ENCODE measurements around the gene COL4A6. TPM values are rescaled to one million over a fixed set of nuclear protein-coding genes. Genes with fewer than 3 reads are reported as not detected.

Gene COL4A6
- total RNA-seq, 1 donor from 2014 or later, result 1.8 TPM

GRCh38 chrX:108420481-108420880 lies 17.7 kb downstream of the COL4A6 start:
- H3K4me3 ChIP-seq (ENCODE audit: low read depth, low read length), result no peak overlapping the region
- no peak for DNase-seq (ENCODE audit: low read depth)
- peaks cover 2% of the 10 kb centered on the region for H3K27me3 ChIP-seq (ENCODE audit: control insufficient read depth, insufficient read depth, low read length)
- no peak for TF ChIP-seq CTCF (IDR thresholded peaks at IDR 0.05; ENCODE audit: insufficient read depth, low read length, poor library complexity, severe bottlenecking)
- H3K36me3 ChIP-seq (ENCODE audit: control insufficient read depth, insufficient read depth, low read length), result no peaks in the 10 kb centered on the region

GRCh38 chrX:108419401-108419800 lies 18.8 kb downstream of the COL4A6 start:
- no peaks in the 10 kb centered on the region for H3K36me3 ChIP-seq (ENCODE audit: control insufficient read depth, insufficient read depth, low read length)
- no peak for TF ChIP-seq CTCF (IDR thresholded peaks at IDR 0.05; ENCODE audit: insufficient read depth, low read length, poor library complexity, severe bottlenecking)
- peaks cover 2% of the 10 kb centered on the region for H3K27me3 ChIP-seq (ENCODE audit: control insufficient read depth, insufficient read depth, low read length)
- no peak overlapping the region for H3K4me3 ChIP-seq (ENCODE audit: low read depth, low read length)
- no peak for DNase-seq (ENCODE audit: low read depth)

- Histone ChIP-seq H3K27me3 (ENCODE audit: control insufficient read depth, insufficient read depth, low read length) (no peaks in the 10 kb centered on the region), H3K4me3 (ENCODE audit: low read depth, low read length) (no peak overlapping the region), H3K36me3 (ENCODE audit: control insufficient read depth, insufficient read depth, low read length) (no peaks in the 10 kb centered on the region)
- no peak for TF ChIP-seq CTCF (IDR thresholded peaks at IDR 0.05; ENCODE audit: insufficient read depth, low read length, poor library complexity, severe bottlenecking)
- no peak for DNase-seq (ENCODE audit: low read depth)
These were observed 21.0 kb downstream of the COL4A6 start for GRCh38 chrX:108417257-108417656.

- DNase-seq (ENCODE audit: low read depth), result no peak
- TF ChIP-seq CTCF (IDR thresholded peaks at IDR 0.05; ENCODE audit: insufficient read depth, low read length, poor library complexity, severe bottlenecking), result no peak
These were observed 22.3 kb downstream of the COL4A6 start for GRCh38 chrX:108415891-108416290.

GRCh38 chrX:108415146-108415545 lies 23.1 kb downstream of the COL4A6 start:
- Histone ChIP-seq H3K27me3 (ENCODE audit: control insufficient read depth, insufficient read depth, low read length) (no peaks in the 10 kb centered on the region), H3K4me3 (ENCODE audit: low read depth, low read length) (no peak overlapping the region), H3K36me3 (ENCODE audit: control insufficient read depth, insufficient read depth, low read length) (no peaks in the 10 kb centered on the region)
- no peak for TF ChIP-seq CTCF (IDR thresholded peaks at IDR 0.05; ENCODE audit: insufficient read depth, low read length, poor library complexity, severe bottlenecking)
- DNase-seq (ENCODE audit: low read depth), result no peak

More at GRCh38 chrX:108415891-108416290, 22.3 kb downstream of the COL4A6 start:
- Histone ChIP-seq H3K4me3 (ENCODE audit: low read depth, low read length) (no peak overlapping the region), H3K27me3 (ENCODE audit: control insufficient read depth, insufficient read depth, low read length) (no peaks in the 10 kb centered on the region), H3K36me3 (ENCODE audit: control insufficient read depth, insufficient read depth, low read length) (no peaks in the 10 kb centered on the region)

GRCh38 chrX:108412783-108413182 lies 25.4 kb downstream of the COL4A6 start:
- Histone ChIP-seq H3K4me3 (ENCODE audit: low read depth, low read length) (no peak overlapping the region), H3K36me3 (ENCODE audit: control insufficient read depth, insufficient read depth, low read length) (no peaks in the 10 kb centered on the region), H3K27me3 (ENCODE audit: control insufficient read depth, insufficient read depth, low read length) (no peaks in the 10 kb centered on the region)
- TF ChIP-seq CTCF (IDR thresholded peaks at IDR 0.05; ENCODE audit: insufficient read depth, low read length, poor library complexity, severe bottlenecking), result no peak
- DNase-seq (ENCODE audit: low read depth), result no peak
